ENCODE measurements around the gene CPEB3.
"Not testable (repeated sequence)": the region's sequence is repeated elsewhere in the genome, so short reads cannot be mapped to it uniquely, and the experiment has no call there.

The CPEB3 gene

GRCh38 chr10:92290837-92291615 is at the start of gene CPEB3, which contains the start of gene MARCHF5:
Gene CPEB3 (minus strand): TSS chr10:92291078. CDS start chr10:92240350, 50,728 bp downstream.
Gene MARCHF5 (plus strand): TSS chr10:92291167. CDS start chr10:92291495, 328 bp downstream.
- H3K9me3 ChIP-seq (ENCODE audit: low read length): no peaks in the 10 kb centered on the region
- peaks cover 7% of the 10 kb centered on the region; the same call in 1 of the 2 replicates for H3K36me3 ChIP-seq (ENCODE audit: insufficient read depth, low read length)
- H3K4me1 ChIP-seq (ENCODE audit: insufficient read depth, low read length, severe bottlenecking): peaks cover 24% of the 10 kb centered on the region
- peak within 1 kb of the TSS; percentile 96 for H3K9ac ChIP-seq (ENCODE audit: low read length)
- H2AFZ ChIP-seq (ENCODE audit: low read length): peak within 1 kb of the TSS; percentile 58; the same call in 1 of the 2 replicates
- peak within 1 kb of the TSS; percentile 66 for H3K27ac ChIP-seq (ENCODE audit: low read depth, low read length, poor library complexity, severe bottlenecking)
- H3K4me3 ChIP-seq (ENCODE audit: low read depth, low read length, poor library complexity, severe bottlenecking): peak within 1 kb of the TSS; percentile 92
- no peaks in the 10 kb centered on the region for H3K9me2 ChIP-seq (ENCODE audit: low read depth, low read length)
- no peaks in the 10 kb centered on the region for H3K27me3 ChIP-seq (ENCODE audit: insufficient read depth, low read length)
- H3K4me2 ChIP-seq (ENCODE audit: low read length): peak within 1 kb of the TSS; percentile 96
- H3K79me2 ChIP-seq (ENCODE audit: insufficient read depth, low read length): peaks cover 14% of the 10 kb centered on the region
- H3F3A ChIP-seq (ENCODE audit: insufficient read depth, low read length): no peaks in the 10 kb centered on the region
- no peaks in the 10 kb centered on the region for H4K20me1 ChIP-seq (ENCODE audit: insufficient read depth, low read length)
- no peak for TF ChIP-seq EZH2 (IDR thresholded peaks at IDR 0.05; ENCODE audit: borderline replicate concordance, low read length)
- TF ChIP-seq CTCF (IDR thresholded peaks at IDR 0.05; ENCODE audit: low read length): peak; percentile 12; the same call in 1 of the 2 replicates

- not testable (repeated sequence) for H3K9ac ChIP-seq (ENCODE audit: low read length); H3K4me2 ChIP-seq (ENCODE audit: low read length); H3K27ac ChIP-seq (ENCODE audit: low read depth, low read length, poor library complexity, severe bottlenecking)
Measured at GRCh38 chr10:92329927-92330326, 39.0 kb upstream of the CPEB3 start.

GRCh38 chr10:92328993-92329392 is 38.1 kb upstream of the CPEB3 start:
- TF ChIP-seq EZH2 (IDR thresholded peaks at IDR 0.05; ENCODE audit: borderline replicate concordance, low read length): no peak
- TF ChIP-seq CTCF (IDR thresholded peaks at IDR 0.05; ENCODE audit: low read length): no peak
- H3K27ac ChIP-seq (ENCODE audit: low read depth, low read length, poor library complexity, severe bottlenecking): no peak overlapping the region
- no peaks in the 10 kb centered on the region for H4K20me1 ChIP-seq (ENCODE audit: insufficient read depth, low read length)
- no peaks in the 10 kb centered on the region for H3K9me3 ChIP-seq (ENCODE audit: low read length)
- H3K4me1 ChIP-seq (ENCODE audit: insufficient read depth, low read length, severe bottlenecking): no peaks in the 10 kb centered on the region
- H3K27me3 ChIP-seq (ENCODE audit: insufficient read depth, low read length): no peaks in the 10 kb centered on the region
- no peak overlapping the region for H2AFZ ChIP-seq (ENCODE audit: low read length)
- no peaks in the 10 kb centered on the region for H3K79me2 ChIP-seq (ENCODE audit: insufficient read depth, low read length)
- H3K4me2 ChIP-seq (ENCODE audit: low read length): no peak overlapping the region
- H3K9me2 ChIP-seq (ENCODE audit: low read depth, low read length): no peaks in the 10 kb centered on the region
- H3K4me3 ChIP-seq (ENCODE audit: low read depth, low read length, poor library complexity, severe bottlenecking): no peak overlapping the region
- H3K36me3 ChIP-seq (ENCODE audit: insufficient read depth, low read length): no peaks in the 10 kb centered on the region
- H3K9ac ChIP-seq (ENCODE audit: low read length): no peak overlapping the region
- no peaks in the 10 kb centered on the region for H3F3A ChIP-seq (ENCODE audit: insufficient read depth, low read length)

More at GRCh38 chr10:92329927-92330326, 39.0 kb upstream of the CPEB3 start:
- H4K20me1 ChIP-seq (ENCODE audit: insufficient read depth, low read length); H3K9me2 ChIP-seq (ENCODE audit: low read depth, low read length); H3F3A ChIP-seq (ENCODE audit: insufficient read depth, low read length); H3K4me3 ChIP-seq (ENCODE audit: low read depth, low read length, poor library complexity, severe bottlenecking); H3K36me3 ChIP-seq (ENCODE audit: insufficient read depth, low read length); H3K4me1 ChIP-seq (ENCODE audit: insufficient read depth, low read length, severe bottlenecking); H3K9me3 ChIP-seq (ENCODE audit: low read length); H3K27me3 ChIP-seq (ENCODE audit: insufficient read depth, low read length); H3K79me2 ChIP-seq (ENCODE audit: insufficient read depth, low read length); H2AFZ ChIP-seq (ENCODE audit: low read length): not testable (repeated sequence)
